Right lobe of liver (tissue), 4 donors: ENCODE measurements around the gene HGD.

Source experiments
- CTCF ChIP-seq, 4 donors: fragments of 200-600 bp in 3 of 4; fragments of 450-650 bp in 1 of 4; IDR thresholded peaks; one replicate each; pipeline versions ENCODE4 v1.5.1 to v1.8.0; 2016 to 2022; ENCODE audit warnings: antibody characterized with exemption in 4 of 4, mild to moderate bottlenecking in 2 of 4
- POLR2A ChIP-seq: fragments of 450-650 bp; IDR thresholded peaks from one replicate; pipeline ENCODE4 v1.6.1; 2017; ENCODE audit warnings: antibody characterized with exemption, mild to moderate bottlenecking
- donor health status: DM: no; HTN: no; CAD: no.
- donor health status: DM: no; HTN: no; CAD: no.
- donor health status: DM: no; HTN: yes; CAD: no.

GRCh38 chr3:120597445-120598049 is 84.5 kb downstream of the HGD start:
- TF ChIP-seq CTCF (IDR thresholded peaks at IDR 0.05), result no peak
- no peak for TF ChIP-seq POLR2A
